DND-41 (cell line): ENCODE results near the gene MT1M.
A peak's percentile ranks its signal among the peaks of the same experiment; 100 is the strongest.

Experiments
- EZH2 ChIP-seq: IDR thresholded peaks from 3 replicates; pipeline ENCODE4 v1.6.1; 2012; ENCODE audit warnings: borderline replicate concordance, low read depth, mild to moderate bottlenecking, moderate library complexity, low read length, inconsistent platforms; ENCODE audit not compliant: severe bottlenecking
- TF ChIP-seq, protein P1 (sequence below): IDR thresholded peaks from 2 replicates; pipeline ENCODE4 v1.5.1; 2012; ENCODE audit warnings: borderline replicate concordance, low read length, moderate library complexity, mild to moderate bottlenecking; ENCODE audit not compliant: poor library complexity, severe bottlenecking; ENCODE audit errors: extremely low read depth

DNA sequence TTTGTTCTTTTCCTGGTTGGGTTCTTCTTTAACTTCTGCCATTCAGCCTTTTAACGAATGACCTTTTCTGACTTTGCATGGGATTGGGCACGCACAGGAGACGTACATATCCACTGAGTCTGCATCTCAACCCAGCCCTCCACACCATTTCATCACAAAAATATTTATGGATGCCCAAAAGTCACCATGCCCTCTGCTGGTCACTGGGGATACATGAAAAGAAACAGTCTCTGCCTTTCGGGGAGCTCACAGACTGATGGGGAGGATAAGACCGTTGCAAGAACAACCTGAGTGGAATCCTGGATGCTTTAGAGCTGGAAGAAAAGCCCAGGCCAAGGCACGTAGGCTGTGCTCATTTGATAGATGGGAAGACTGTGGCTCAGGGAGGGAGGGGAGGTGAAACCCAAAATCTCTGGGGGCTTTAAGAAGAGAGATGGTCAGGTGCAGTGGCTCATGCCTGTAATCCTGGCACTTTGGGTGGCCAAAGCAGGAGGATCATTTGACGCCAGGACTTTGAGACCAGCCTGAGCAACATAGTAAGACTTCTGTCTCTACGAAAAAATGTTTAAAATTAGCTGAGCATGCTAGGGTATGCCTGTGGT, 32.0 kb upstream of the MT1M start:
- TF ChIP-seq, protein P1, sequence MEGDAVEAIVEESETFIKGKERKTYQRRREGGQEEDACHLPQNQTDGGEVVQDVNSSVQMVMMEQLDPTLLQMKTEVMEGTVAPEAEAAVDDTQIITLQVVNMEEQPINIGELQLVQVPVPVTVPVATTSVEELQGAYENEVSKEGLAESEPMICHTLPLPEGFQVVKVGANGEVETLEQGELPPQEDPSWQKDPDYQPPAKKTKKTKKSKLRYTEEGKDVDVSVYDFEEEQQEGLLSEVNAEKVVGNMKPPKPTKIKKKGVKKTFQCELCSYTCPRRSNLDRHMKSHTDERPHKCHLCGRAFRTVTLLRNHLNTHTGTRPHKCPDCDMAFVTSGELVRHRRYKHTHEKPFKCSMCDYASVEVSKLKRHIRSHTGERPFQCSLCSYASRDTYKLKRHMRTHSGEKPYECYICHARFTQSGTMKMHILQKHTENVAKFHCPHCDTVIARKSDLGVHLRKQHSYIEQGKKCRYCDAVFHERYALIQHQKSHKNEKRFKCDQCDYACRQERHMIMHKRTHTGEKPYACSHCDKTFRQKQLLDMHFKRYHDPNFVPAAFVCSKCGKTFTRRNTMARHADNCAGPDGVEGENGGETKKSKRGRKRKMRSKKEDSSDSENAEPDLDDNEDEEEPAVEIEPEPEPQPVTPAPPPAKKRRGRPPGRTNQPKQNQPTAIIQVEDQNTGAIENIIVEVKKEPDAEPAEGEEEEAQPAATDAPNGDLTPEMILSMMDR, result peak; percentile 62
- no peak for TF ChIP-seq EZH2
